ENCODE data around the gene CAPNS2.

DNA sequence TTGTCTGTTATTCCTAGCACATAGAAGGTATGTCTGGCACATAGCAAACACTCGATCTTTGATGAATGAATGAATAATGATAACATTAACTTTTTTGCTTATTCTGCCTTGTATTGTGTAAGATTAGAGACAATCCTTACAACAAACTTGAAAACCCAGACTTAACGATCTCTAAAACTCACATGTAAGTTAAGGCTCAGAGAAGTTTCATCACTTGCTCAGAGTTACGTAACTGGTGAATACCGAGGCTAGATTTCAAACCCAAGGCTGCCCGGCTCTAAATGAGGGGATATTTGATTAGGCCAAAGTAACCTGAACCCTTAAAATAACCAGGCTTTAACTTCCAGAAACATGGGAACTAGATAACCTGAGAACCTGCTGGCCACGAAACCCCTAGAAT lies 22.3 kb downstream of the CAPNS2 start:
- TF ChIP-seq REST (IDR thresholded peaks at IDR 0.05; ENCODE audit: borderline replicate concordance) (no peak), REST (CRISPR knock-in tag; IDR thresholded peaks at IDR 0.05; ENCODE audit: low read depth) (no peak), ZNF274 (IDR thresholded peaks at IDR 0.05; ENCODE audit: borderline replicate concordance, low read depth, low read length) (no peak), SIN3A (IDR thresholded peaks at IDR 0.05; ENCODE audit: borderline replicate concordance in 2 of 2, control insufficient read depth in 1 of 2, low read depth in 2 of 2, low read length in 2 of 2) (no peak), CREB1 (IDR thresholded peaks at IDR 0.05) (no peak), CREB1 (CRISPR knock-in tag; IDR thresholded peaks at IDR 0.05) (no peak), ETV5 (CRISPR knock-in tag; IDR thresholded peaks at IDR 0.05; ENCODE audit: low read depth) (no peak), TCF7L2 (IDR thresholded peaks at IDR 0.05; ENCODE audit: low read depth, low read length) (no peak), ZNF3 (CRISPR knock-in tag; IDR thresholded peaks at IDR 0.05) (no peak), ZNF253 (CRISPR knock-in tag; conservative IDR thresholded peaks at IDR 0.05) (no peak), SP1 (CRISPR knock-in tag; IDR thresholded peaks at IDR 0.05) (no peak)
- TF ChIP-seq, protein P1, sequence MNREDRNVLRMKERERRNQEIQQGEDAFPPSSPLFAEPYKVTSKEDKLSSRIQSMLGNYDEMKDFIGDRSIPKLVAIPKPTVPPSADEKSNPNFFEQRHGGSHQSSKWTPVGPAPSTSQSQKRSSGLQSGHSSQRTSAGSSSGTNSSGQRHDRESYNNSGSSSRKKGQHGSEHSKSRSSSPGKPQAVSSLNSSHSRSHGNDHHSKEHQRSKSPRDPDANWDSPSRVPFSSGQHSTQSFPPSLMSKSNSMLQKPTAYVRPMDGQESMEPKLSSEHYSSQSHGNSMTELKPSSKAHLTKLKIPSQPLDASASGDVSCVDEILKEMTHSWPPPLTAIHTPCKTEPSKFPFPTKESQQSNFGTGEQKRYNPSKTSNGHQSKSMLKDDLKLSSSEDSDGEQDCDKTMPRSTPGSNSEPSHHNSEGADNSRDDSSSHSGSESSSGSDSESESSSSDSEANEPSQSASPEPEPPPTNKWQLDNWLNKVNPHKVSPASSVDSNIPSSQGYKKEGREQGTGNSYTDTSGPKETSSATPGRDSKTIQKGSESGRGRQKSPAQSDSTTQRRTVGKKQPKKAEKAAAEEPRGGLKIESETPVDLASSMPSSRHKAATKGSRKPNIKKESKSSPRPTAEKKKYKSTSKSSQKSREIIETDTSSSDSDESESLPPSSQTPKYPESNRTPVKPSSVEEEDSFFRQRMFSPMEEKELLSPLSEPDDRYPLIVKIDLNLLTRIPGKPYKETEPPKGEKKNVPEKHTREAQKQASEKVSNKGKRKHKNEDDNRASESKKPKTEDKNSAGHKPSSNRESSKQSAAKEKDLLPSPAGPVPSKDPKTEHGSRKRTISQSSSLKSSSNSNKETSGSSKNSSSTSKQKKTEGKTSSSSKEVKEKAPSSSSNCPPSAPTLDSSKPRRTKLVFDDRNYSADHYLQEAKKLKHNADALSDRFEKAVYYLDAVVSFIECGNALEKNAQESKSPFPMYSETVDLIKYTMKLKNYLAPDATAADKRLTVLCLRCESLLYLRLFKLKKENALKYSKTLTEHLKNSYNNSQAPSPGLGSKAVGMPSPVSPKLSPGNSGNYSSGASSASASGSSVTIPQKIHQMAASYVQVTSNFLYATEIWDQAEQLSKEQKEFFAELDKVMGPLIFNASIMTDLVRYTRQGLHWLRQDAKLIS (CRISPR knock-in tag; IDR thresholded peaks at IDR 0.05): no peak

Measured in K562 (cell line).